Upper lobe of right lung (tissue), 1 donor: ENCODE results near the gene IRAK2. TPM values are rescaled to one million over a fixed set of nuclear protein-coding genes. Genes with fewer than 3 reads are reported as not detected.

Experiments
- ATAC-seq: fragments of 200-7000 bp; cut with Tn5 transposase; one replicate; pipeline ENCODE4 v1.9.1; 2020; ENCODE audit warnings: mild to moderate bottlenecking, moderate library complexity
- DNase-seq: peaks from one replicate; pipeline ENCODE4 v3.0.0-alpha.2; 2020
- H3K27ac ChIP-seq: fragments of 200-600 bp; one replicate; pipeline ENCODE4 v1.8.0; 2022
- H3K27me3 ChIP-seq: fragments of 200-600 bp; one replicate; pipeline ENCODE4 v1.8.0; 2022; ENCODE audit warnings: mild to moderate bottlenecking
- H3K36me3 ChIP-seq: fragments of 200-600 bp; one replicate; pipeline ENCODE4 v1.8.0; 2022
- H3K4me1 ChIP-seq: fragments of 200-600 bp; one replicate; pipeline ENCODE4 v1.8.0; 2022
- H3K4me3 ChIP-seq: fragments of 200-600 bp; one replicate; pipeline ENCODE4 v1.8.0; 2022; ENCODE audit warnings: mild to moderate bottlenecking
- H3K9me3 ChIP-seq: fragments of 200-600 bp; one replicate; pipeline ENCODE4 v1.8.0; 2022
- CTCF ChIP-seq: fragments of 200-600 bp; IDR thresholded peaks from one replicate; pipeline ENCODE4 v1.8.0; 2022; ENCODE audit warnings: antibody characterized with exemption
- intact Hi-C: fragments of 100-400 bp; cut with DNase I; formaldehyde crosslinking; loops from one replicate; pipeline ENCODE4 v1.11.0; 2022
- total RNA-seq: library from RNA; stranded (reverse); fragmentation: NEBNext Ultra II Directional; extraction: Animal tissue kit (Norgen Biotek cat#: 25700); gene quantifications from one replicate; pipeline ENCODE4 v1.2.1, GENCODE V29; 2021
- donor health status: DM: no; HTN: yes; CAD: no; lungs with severe emphysema.

IRAK2 gene
- total RNA-seq, 1 donor from 2014 or later = 5.2 TPM

- no peaks in the 10 kb centered on the region for H3K27me3 ChIP-seq
- H3K4me3 ChIP-seq = no peak overlapping the region
- H3K4me1 ChIP-seq = no peaks in the 10 kb centered on the region
- TF ChIP-seq CTCF = no peak
- ATAC-seq (no peak), DNase-seq (peak; percentile 18)
- intact Hi-C loops = no loop called here
- peaks cover 68% of the 10 kb centered on the region for H3K36me3 ChIP-seq
- H3K9me3 ChIP-seq = no peaks in the 10 kb centered on the region
- H3K27ac ChIP-seq = no peak overlapping the region
Observed at GRCh38 chr3:10279384-10280176, 114.9 kb downstream of the IRAK2 start.

GRCh38 chr3:10280177-10280529, 115.4 kb downstream of the IRAK2 start:
- intact Hi-C loops = no loop called here
- no peak overlapping the region for H3K27ac ChIP-seq
- no peaks in the 10 kb centered on the region for H3K27me3 ChIP-seq
- peaks cover 69% of the 10 kb centered on the region for H3K36me3 ChIP-seq
- H3K4me3 ChIP-seq = no peak overlapping the region
- DNase-seq (peak; percentile 20), ATAC-seq (no peak)
- H3K4me1 ChIP-seq = no peaks in the 10 kb centered on the region
- no peak for TF ChIP-seq CTCF
- no peaks in the 10 kb centered on the region for H3K9me3 ChIP-seq

GRCh38 chr3:10280571-10280970, 115.9 kb downstream of the IRAK2 start:
- no peak overlapping the region for H3K27ac ChIP-seq
- no peaks in the 10 kb centered on the region for H3K27me3 ChIP-seq
- H3K36me3 ChIP-seq = peaks cover 72% of the 10 kb centered on the region
- intact Hi-C loops = no loop called here
- H3K4me1 ChIP-seq = no peaks in the 10 kb centered on the region
- DNase-seq = peak; percentile 26
- ATAC-seq = no peak
- H3K4me3 ChIP-seq = no peak overlapping the region
- H3K9me3 ChIP-seq = no peaks in the 10 kb centered on the region
- no peak for TF ChIP-seq CTCF

- H3K27ac ChIP-seq = no peak overlapping the region
- ATAC-seq (no peak), DNase-seq (no peak)
- TF ChIP-seq CTCF = no peak
- H3K4me3 ChIP-seq = no peak overlapping the region
- no peaks in the 10 kb centered on the region for H3K27me3 ChIP-seq
- no peaks in the 10 kb centered on the region for H3K4me1 ChIP-seq
- H3K36me3 ChIP-seq = peaks cover 64% of the 10 kb centered on the region
- intact Hi-C loops = no loop called here
- no peaks in the 10 kb centered on the region for H3K9me3 ChIP-seq
Observed at GRCh38 chr3:10281951-10282350, 117.2 kb downstream of the IRAK2 start.

- no peak for TF ChIP-seq CTCF
- Histone ChIP-seq H3K27me3 (no peaks in the 10 kb centered on the region), H3K4me3 (no peak overlapping the region), H3K4me1 (no peaks in the 10 kb centered on the region), H3K36me3 (peaks cover 61% of the 10 kb centered on the region), H3K27ac (no peak overlapping the region), H3K9me3 (no peaks in the 10 kb centered on the region)
- no peak for DNase-seq
- intact Hi-C loops = no loop called here
- peak; percentile 31 for ATAC-seq
Observed at GRCh38 chr3:10283638-10284037, 118.9 kb downstream of the IRAK2 start.
